ENCODE data around the gene IFITM2.
"Not testable (repeated sequence)": the region's sequence is repeated elsewhere in the genome, so short reads cannot be mapped to it uniquely, and the experiment has no call there.

The IFITM2 gene

GRCh38 chr11:314554-314875 lies 6.9 kb downstream of the IFITM2 start:
- H2BK12ac ChIP-seq (ENCODE audit: low read length in 2 of 2); H2AK5ac ChIP-seq (ENCODE audit: low read length, severe bottlenecking); H3K27me3 ChIP-seq (ENCODE audit: control insufficient read depth in 1 of 2, insufficient read depth in 1 of 2, low read length in 2 of 2); H2BK5ac ChIP-seq (ENCODE audit: low read depth, low read length, poor library complexity, severe bottlenecking); H3K9me3 ChIP-seq (ENCODE audit: control insufficient read depth, low read length); H3K27ac ChIP-seq (ENCODE audit: low read length, poor library complexity, severe bottlenecking); H2BK15ac ChIP-seq (ENCODE audit: low read depth, poor library complexity, severe bottlenecking); H2AFZ ChIP-seq (ENCODE audit: low read depth, low read length); H3K23ac ChIP-seq (ENCODE audit: low read length in 2 of 2); H4K8ac ChIP-seq (ENCODE audit: low read length); DNase-seq; H3K36me3 ChIP-seq (ENCODE audit: control insufficient read depth in 1 of 2, insufficient read depth in 2 of 2, low read depth in 1 of 2, low read length in 2 of 2): not testable (repeated sequence)
- H4K91ac ChIP-seq (ENCODE audit: low read length), result peak overlapping the region; percentile 36
- peak overlapping the region; percentile 49 to 91 for H3K4me3 ChIP-seq (ENCODE audit: insufficient read depth in 1 of 2, low read depth in 1 of 2, low read length in 2 of 2)
- H3K79me1 ChIP-seq (replicated peaks; ENCODE audit: low read length, poor library complexity, severe bottlenecking), result peaks cover 12% of the 10 kb centered on the region
- H3K18ac ChIP-seq (ENCODE audit: low read depth in 1 of 2, low read length in 2 of 2), result peak overlapping the region; percentile 54 to 92
- peak overlapping the region; percentile 0 for H2BK120ac ChIP-seq (ENCODE audit: low read depth, low read length)
- H3K4me1 ChIP-seq (ENCODE audit: control insufficient read depth, insufficient read depth, low read depth, low read length), result peaks cover 32% of the 10 kb centered on the region
- peak overlapping the region in 1 of 2 experiments; percentile 7 for H3K4ac ChIP-seq (ENCODE audit: low read depth in 1 of 2, low read length in 2 of 2)
- peak overlapping the region in 1 of 2 experiments; percentile 68 for H3K14ac ChIP-seq (ENCODE audit: low read length in 2 of 2)
- H3K9ac ChIP-seq (ENCODE audit: low read length), result peak overlapping the region; percentile 88
- H3K4me2 ChIP-seq (ENCODE audit: low read length, poor library complexity, severe bottlenecking), result peak overlapping the region; percentile 79
- 8% methylated on average over 4 of the region's 6 CpGs for WGBS

- Histone ChIP-seq H3K23ac (ENCODE audit: low read length in 2 of 2) (peak overlapping the region in 1 of 2 experiments; percentile 78), H3K18ac (ENCODE audit: low read depth in 1 of 2, low read length in 2 of 2) (peak overlapping the region in 1 of 2 experiments; percentile 14), H3K27ac (ENCODE audit: low read length, poor library complexity, severe bottlenecking) (no peak overlapping the region), H2AFZ (ENCODE audit: low read depth, low read length) (no peak overlapping the region), H3K14ac (ENCODE audit: low read length in 2 of 2) (peak overlapping the region in 1 of 2 experiments; percentile 76), H3K9ac (ENCODE audit: low read length) (peak overlapping the region; percentile 88), H3K4me3 (ENCODE audit: insufficient read depth in 1 of 2, low read depth in 1 of 2, low read length in 2 of 2) (peak overlapping the region in 1 of 2 experiments; percentile 91), H2BK5ac (ENCODE audit: low read depth, low read length, poor library complexity, severe bottlenecking) (no peak overlapping the region), H4K91ac (ENCODE audit: low read length) (no peak overlapping the region), H4K8ac (ENCODE audit: low read length) (no peak overlapping the region), H3K9me3 (ENCODE audit: control insufficient read depth, low read length) (no peaks in the 10 kb centered on the region), H3K79me1 (replicated peaks; ENCODE audit: low read length, poor library complexity, severe bottlenecking) (peaks cover 12% of the 10 kb centered on the region), H3K4me1 (ENCODE audit: control insufficient read depth, insufficient read depth, low read depth, low read length) (peaks cover 34% of the 10 kb centered on the region), H2BK120ac (ENCODE audit: low read depth, low read length) (no peak overlapping the region), H2BK15ac (ENCODE audit: low read depth, poor library complexity, severe bottlenecking) (no peak overlapping the region), H2BK12ac (ENCODE audit: low read length in 2 of 2) (peak overlapping the region in 1 of 2 experiments; percentile 3), H3K36me3 (ENCODE audit: control insufficient read depth in 1 of 2, insufficient read depth in 2 of 2, low read depth in 1 of 2, low read length in 2 of 2) (peaks cover 0 to 7% of the 10 kb centered on the region in 2 experiments), H3K4ac (ENCODE audit: low read depth in 1 of 2, low read length in 2 of 2) (no peak overlapping the region), H2AK5ac (ENCODE audit: low read length, severe bottlenecking) (no peak overlapping the region), H3K27me3 (ENCODE audit: control insufficient read depth in 1 of 2, insufficient read depth in 1 of 2, low read length in 2 of 2) (peaks cover 0 to 10% of the 10 kb centered on the region in 2 experiments), H3K4me2 (ENCODE audit: low read length, poor library complexity, severe bottlenecking) (no peak overlapping the region)
- peak; percentile 33 for DNase-seq
- 43% methylated on average over 9 of the region's 9 CpGs for WGBS
Observed at GRCh38 chr11:315051-315481, 7.5 kb downstream of the IFITM2 start.

GRCh38 chr11:315516-315994 lies 7.9 kb downstream of the IFITM2 start:
- Histone ChIP-seq H3K9ac (ENCODE audit: low read length) (peak overlapping the region; percentile 88), H3K4me3 (ENCODE audit: insufficient read depth in 1 of 2, low read depth in 1 of 2, low read length in 2 of 2) (peak overlapping the region; percentile 18 to 91), H4K8ac (ENCODE audit: low read length) (peak overlapping the region; percentile 89), H2BK120ac (ENCODE audit: low read depth, low read length) (peak overlapping the region; percentile 54), H2BK5ac (ENCODE audit: low read depth, low read length, poor library complexity, severe bottlenecking) (no peak overlapping the region), H3K23ac (ENCODE audit: low read length in 2 of 2) (no peak overlapping the region), H2AK5ac (ENCODE audit: low read length, severe bottlenecking) (no peak overlapping the region), H3K36me3 (ENCODE audit: control insufficient read depth in 1 of 2, insufficient read depth in 2 of 2, low read depth in 1 of 2, low read length in 2 of 2) (peaks cover 0 to 7% of the 10 kb centered on the region in 2 experiments), H3K4me1 (ENCODE audit: control insufficient read depth, insufficient read depth, low read depth, low read length) (peaks cover 38% of the 10 kb centered on the region), H3K27ac (ENCODE audit: low read length, poor library complexity, severe bottlenecking) (no peak overlapping the region), H3K4ac (ENCODE audit: low read depth in 1 of 2, low read length in 2 of 2) (peak overlapping the region; percentile 19 to 64), H3K4me2 (ENCODE audit: low read length, poor library complexity, severe bottlenecking) (peak overlapping the region; percentile 23), H2BK12ac (ENCODE audit: low read length in 2 of 2) (peak overlapping the region in 1 of 2 experiments; percentile 3), H3K27me3 (ENCODE audit: control insufficient read depth in 1 of 2, insufficient read depth in 1 of 2, low read length in 2 of 2) (peaks cover 0 to 10% of the 10 kb centered on the region in 2 experiments), H3K9me3 (ENCODE audit: control insufficient read depth, low read length) (no peaks in the 10 kb centered on the region), H3K14ac (ENCODE audit: low read length in 2 of 2) (peak overlapping the region in 1 of 2 experiments; percentile 0), H3K18ac (ENCODE audit: low read depth in 1 of 2, low read length in 2 of 2) (peak overlapping the region in 1 of 2 experiments; percentile 28), H3K79me1 (replicated peaks; ENCODE audit: low read length, poor library complexity, severe bottlenecking) (peaks cover 12% of the 10 kb centered on the region), H4K91ac (ENCODE audit: low read length) (peak overlapping the region; percentile 66), H2BK15ac (ENCODE audit: low read depth, poor library complexity, severe bottlenecking) (peak overlapping the region; percentile 57), H2AFZ (ENCODE audit: low read depth, low read length) (no peak overlapping the region)
- WGBS, result 33% methylated on average over 32 of the region's 32 CpGs
- DNase-seq, result no peak

GRCh38 chr11:316031-316701 lies 8.6 kb downstream of the IFITM2 start:
- no peak overlapping the region for H2AFZ ChIP-seq (ENCODE audit: low read depth, low read length)
- peaks cover 41% of the 10 kb centered on the region for H3K4me1 ChIP-seq (ENCODE audit: control insufficient read depth, insufficient read depth, low read depth, low read length)
- peak overlapping the region; percentile 89 for H2BK15ac ChIP-seq (ENCODE audit: low read depth, poor library complexity, severe bottlenecking)
- DNase-seq, result peak; percentile 40
- no peaks in the 10 kb centered on the region for H3K9me3 ChIP-seq (ENCODE audit: control insufficient read depth, low read length)
- H3K79me1 ChIP-seq (replicated peaks; ENCODE audit: low read length, poor library complexity, severe bottlenecking), result peaks cover 12% of the 10 kb centered on the region
- WGBS, result 29% methylated on average over 56 of the region's 64 CpGs
- peak overlapping the region; percentile 19 to 94 for H3K4ac ChIP-seq (ENCODE audit: low read depth in 1 of 2, low read length in 2 of 2)
- H3K36me3 ChIP-seq (ENCODE audit: control insufficient read depth in 1 of 2, insufficient read depth in 2 of 2, low read depth in 1 of 2, low read length in 2 of 2), result peaks cover 0 to 7% of the 10 kb centered on the region in 2 experiments
- H3K18ac ChIP-seq (ENCODE audit: low read depth in 1 of 2, low read length in 2 of 2), result peak overlapping the region; percentile 89 to 90
- no peak overlapping the region for H3K27ac ChIP-seq (ENCODE audit: low read length, poor library complexity, severe bottlenecking)
- peak overlapping the region; percentile 80 for H2AK5ac ChIP-seq (ENCODE audit: low read length, severe bottlenecking)
- H3K14ac ChIP-seq (ENCODE audit: low read length in 2 of 2), result peak overlapping the region in 1 of 2 experiments; percentile 74
- H3K27me3 ChIP-seq (ENCODE audit: control insufficient read depth in 1 of 2, insufficient read depth in 1 of 2, low read length in 2 of 2), result peaks cover 0 to 10% of the 10 kb centered on the region in 2 experiments
- peak overlapping the region; percentile 65 to 77 for H2BK12ac ChIP-seq (ENCODE audit: low read length in 2 of 2)
- H3K9ac ChIP-seq (ENCODE audit: low read length), result peak overlapping the region; percentile 88
- H4K8ac ChIP-seq (ENCODE audit: low read length), result peak overlapping the region; percentile 89
- H2BK5ac ChIP-seq (ENCODE audit: low read depth, low read length, poor library complexity, severe bottlenecking), result no peak overlapping the region
- H3K4me3 ChIP-seq (ENCODE audit: insufficient read depth in 1 of 2, low read depth in 1 of 2, low read length in 2 of 2), result peak overlapping the region; percentile 36 to 91
- H3K23ac ChIP-seq (ENCODE audit: low read length in 2 of 2), result peak overlapping the region in 1 of 2 experiments; percentile 100
- peak overlapping the region; percentile 75 for H4K91ac ChIP-seq (ENCODE audit: low read length)
- H2BK120ac ChIP-seq (ENCODE audit: low read depth, low read length), result peak overlapping the region; percentile 79
- H3K4me2 ChIP-seq (ENCODE audit: low read length, poor library complexity, severe bottlenecking), result peak overlapping the region; percentile 23
